DND-41 (cell line): Measurements from ENCODE around the gene SPHK1.

Experiments used
- ATAC-seq: fragments of 200-7000 bp; cut with Tn5 transposase; 3 replicates; pipeline ENCODE4 v1.9.1; 2021; ENCODE audit warnings: low read depth; ENCODE audit not compliant: insufficient read depth
- DNase-seq: peaks from one replicate; pipeline ENCODE4 v3.0.0-alpha.2; 2020
- H2AFZ ChIP-seq: 2 replicates; pipeline ENCODE4 v1.6.0; 2012; ENCODE audit warnings: low read depth, low read length
- H3K27ac ChIP-seq: 2 replicates; pipeline ENCODE4 v1.5.1; 2012; ENCODE audit warnings: low read length, inconsistent platforms
- H3K27me3 ChIP-seq: fragments of 200-600 bp; sonication (generic); 2 replicates; pipeline ENCODE4 v1.6.0; 2012; ENCODE audit warnings: low read length, mild to moderate bottlenecking, inconsistent platforms; ENCODE audit not compliant: insufficient read depth, poor library complexity
- H3K36me3 ChIP-seq: 2 replicates; pipeline ENCODE4 v1.5.1; 2012; ENCODE audit warnings: low read length, inconsistent platforms; ENCODE audit not compliant: insufficient read depth
- H3K4me1 ChIP-seq: 2 replicates; pipeline ENCODE4 v1.5.1; 2012; ENCODE audit warnings: mild to moderate bottlenecking, low read length; ENCODE audit not compliant: insufficient read depth
- H3K4me2 ChIP-seq: 2 replicates; pipeline ENCODE4 v1.6.0; 2012; ENCODE audit warnings: mild to moderate bottlenecking, moderate library complexity, low read length, inconsistent platforms; ENCODE audit not compliant: insufficient read depth
- H3K4me3 ChIP-seq, 2 experiments: fragments of 200-600 bp in 1 of 2; shearing (Covaris generic) in 1 of 2; 2 replicates each; pipeline ENCODE4 v1.5.1; 2012 to 2016; ENCODE audit warnings: inconsistent platforms in 2 of 2, low read length in 2 of 2, mild to moderate bottlenecking in 2 of 2, low read depth in 1 of 2, moderate library complexity in 1 of 2
- H3K79me2 ChIP-seq: 2 replicates; pipeline ENCODE4 v1.6.0; 2012; ENCODE audit warnings: low read length, inconsistent platforms; ENCODE audit not compliant: insufficient read depth
- H3K9ac ChIP-seq: 2 replicates; pipeline ENCODE4 v1.6.0; 2012; ENCODE audit warnings: low read depth, mild to moderate bottlenecking, inconsistent platforms, low read length, moderate library complexity
- H3K9me3 ChIP-seq: 2 replicates; pipeline ENCODE4 v1.5.1; 2012; ENCODE audit warnings: low read length, moderate library complexity, mild to moderate bottlenecking, inconsistent platforms; ENCODE audit not compliant: insufficient read depth, severe bottlenecking
- H4K20me1 ChIP-seq: 2 replicates; pipeline ENCODE4 v1.6.0; 2012; ENCODE audit warnings: low read length; ENCODE audit not compliant: insufficient read depth
- CTCF ChIP-seq: IDR thresholded peaks from 2 replicates; pipeline ENCODE4 v1.5.1; 2012; ENCODE audit warnings: borderline replicate concordance, low read length, moderate library complexity, mild to moderate bottlenecking; ENCODE audit not compliant: poor library complexity, severe bottlenecking; ENCODE audit errors: extremely low read depth
- EZH2 ChIP-seq: IDR thresholded peaks from 3 replicates; pipeline ENCODE4 v1.6.1; 2012; ENCODE audit warnings: borderline replicate concordance, low read depth, mild to moderate bottlenecking, moderate library complexity, low read length, inconsistent platforms; ENCODE audit not compliant: severe bottlenecking

Gene SPHK1

GRCh38 chr17:76432712-76433336 lies 48.4 kb downstream of the SPHK1 start:
- Histone ChIP-seq H4K20me1 (peaks cover 48% of the 10 kb centered on the region), H3K4me2 (no peak overlapping the region)

GRCh38 chr17:76433693-76434092 lies 49.3 kb downstream of the SPHK1 start:
- Histone ChIP-seq H3K27me3 (no peaks in the 10 kb centered on the region), H3K4me2 (no peak overlapping the region), H2AFZ (no peak overlapping the region), H3K9ac (no peak overlapping the region), H3K36me3 (peaks cover 6% of the 10 kb centered on the region; the same call in 1 of the 2 replicates), H3K4me1 (no peaks in the 10 kb centered on the region), H3K4me3 (no peak overlapping the region), H3K79me2 (peaks cover 86% of the 10 kb centered on the region), H3K9me3 (no peaks in the 10 kb centered on the region), H3K27ac (no peak overlapping the region), H4K20me1 (peaks cover 56% of the 10 kb centered on the region)
- DNase-seq (no peak), ATAC-seq (no peak)
- TF ChIP-seq EZH2 (no peak), CTCF (no peak)

More at GRCh38 chr17:76432712-76433336, 48.4 kb downstream of the SPHK1 start:
- peaks cover 6% of the 10 kb centered on the region; the same call in 1 of the 2 replicates for H3K36me3 ChIP-seq
- peak; percentile 63 for TF ChIP-seq CTCF
- no peak for TF ChIP-seq EZH2
- H3K79me2 ChIP-seq: peaks cover 83% of the 10 kb centered on the region
- no peaks in the 10 kb centered on the region for H3K4me1 ChIP-seq
- H3K4me3 ChIP-seq: no peak overlapping the region
- H3K27ac ChIP-seq: no peak overlapping the region
- DNase-seq (no peak), ATAC-seq (peak; percentile 53; the same call in 1 of the 3 replicates)
- H2AFZ ChIP-seq: no peak overlapping the region
- H3K9ac ChIP-seq: no peak overlapping the region
- no peaks in the 10 kb centered on the region for H3K9me3 ChIP-seq
- no peaks in the 10 kb centered on the region for H3K27me3 ChIP-seq

GRCh38 chr17:76434870-76435269 lies 50.5 kb downstream of the SPHK1 start:
- Histone ChIP-seq H3K4me3 (no peak overlapping the region), H3K4me2 (no peak overlapping the region), H3K9me3 (no peaks in the 10 kb centered on the region), H3K79me2 (peaks cover 93% of the 10 kb centered on the region), H2AFZ (no peak overlapping the region), H3K36me3 (peaks cover 6% of the 10 kb centered on the region; the same call in 1 of the 2 replicates), H3K9ac (no peak overlapping the region), H4K20me1 (peaks cover 63% of the 10 kb centered on the region), H3K27ac (no peak overlapping the region), H3K27me3 (no peaks in the 10 kb centered on the region), H3K4me1 (no peaks in the 10 kb centered on the region)
- no peak for DNase-seq
- no peak for ATAC-seq
- TF ChIP-seq EZH2 (no peak), CTCF (no peak)
